Cortex of kidney (tissue), 1 donor: ENCODE results near the gene REEP5.
"Not testable (repeated sequence)": the region's sequence is repeated elsewhere in the genome, so short reads cannot be mapped to it uniquely, and the experiment has no call there.

Experiments used
- DNase-seq: peaks from one replicate; lab custom pipeline; 2025; lab: John Stamatoyannopoulos, UW

Gene REEP5

DNA sequence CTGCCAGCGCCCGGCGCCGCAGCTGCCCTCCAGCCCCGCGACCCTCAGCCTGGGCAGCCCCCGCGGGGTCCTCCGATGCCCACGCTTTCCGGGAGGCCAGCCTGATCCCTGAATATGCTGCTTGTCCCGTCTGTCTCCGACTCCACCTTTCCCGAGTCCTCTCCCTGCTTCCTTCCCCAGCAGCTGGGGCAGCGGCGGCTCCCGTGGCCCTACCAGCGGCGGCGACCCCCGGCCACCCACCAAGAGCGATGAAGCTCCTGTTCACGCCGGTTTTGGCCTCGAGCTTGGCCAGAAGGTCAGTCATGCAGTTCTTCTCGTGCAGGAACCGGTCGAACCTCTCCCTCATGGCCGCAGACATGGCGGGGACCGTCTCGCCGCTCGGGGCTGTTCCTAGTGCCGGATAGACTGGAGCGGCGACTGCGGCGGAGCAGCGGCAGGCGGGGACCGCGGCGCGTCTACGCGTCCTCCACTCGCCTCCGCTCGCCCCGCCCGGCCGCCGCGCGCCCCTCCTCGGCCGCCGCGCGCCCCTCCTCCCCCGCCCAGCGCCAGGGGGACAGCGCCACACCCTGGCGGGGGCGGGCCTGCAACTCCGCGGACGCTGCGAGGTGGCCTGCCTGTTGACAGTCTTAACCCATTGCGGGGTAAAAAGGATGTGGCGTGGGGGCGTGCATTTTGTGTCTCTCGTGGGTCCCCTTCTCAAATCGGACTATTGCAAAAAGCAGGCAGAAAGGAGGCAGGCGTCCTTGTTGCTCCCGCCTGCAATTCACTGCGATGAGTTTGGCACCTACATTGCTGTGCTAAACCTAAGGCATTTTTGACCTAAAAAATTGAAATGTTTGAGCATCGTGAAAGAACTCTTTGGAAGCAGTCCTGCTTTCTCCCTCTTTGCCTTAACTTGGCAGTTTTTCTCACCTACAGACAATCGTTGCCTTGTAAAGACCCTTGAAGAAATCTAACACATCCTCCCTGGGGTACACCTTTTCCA, at the start of gene REEP5:
REEP5 (minus strand) TSS at position 395 of the 985 bp plus-strand sequence; CDS start at position 358, 37 bp downstream.
- DNase-seq, result peak; percentile 46

GRCh38 chr5:112971276-112971675, 49.2 kb upstream of the REEP5 start:
- no peak for DNase-seq

GRCh38 chr5:112968411-112969106, 46.5 kb upstream of the REEP5 start:
- DNase-seq, result no peak

DNA sequence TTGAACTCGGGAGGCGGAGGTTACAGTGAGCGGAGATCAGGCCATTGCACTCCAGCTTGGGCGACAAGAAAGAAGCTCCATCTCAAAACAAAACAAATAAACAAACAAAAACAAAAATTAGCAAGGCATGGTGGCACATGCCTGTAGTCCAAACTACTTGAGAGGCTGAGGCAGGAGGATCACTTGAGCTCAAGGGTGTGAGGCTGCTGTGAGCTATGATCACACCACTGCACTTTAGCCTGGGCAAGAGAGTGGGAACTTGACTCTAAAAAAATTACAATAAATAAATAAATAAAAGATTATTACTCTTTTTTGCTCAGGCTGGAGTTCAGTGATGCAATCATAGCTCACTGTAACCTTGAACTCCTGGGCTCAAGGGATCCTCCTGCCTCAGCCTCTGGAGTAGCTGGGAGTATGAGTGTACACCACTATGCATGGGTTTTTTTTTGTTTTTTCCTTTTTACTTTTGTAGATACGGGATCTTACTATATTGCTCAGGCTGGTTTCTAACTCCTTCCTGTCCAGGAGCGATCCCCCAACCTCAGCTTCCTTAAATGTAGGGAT, 45.6 kb upstream of the REEP5 start:
- DNase-seq, result no peak

GRCh38 chr5:112965733-112966306, 43.8 kb upstream of the REEP5 start:
- no peak for DNase-seq

GRCh38 chr5:112963374-112963733, 41.3 kb upstream of the REEP5 start:
- not testable (repeated sequence) for DNase-seq

DNA sequence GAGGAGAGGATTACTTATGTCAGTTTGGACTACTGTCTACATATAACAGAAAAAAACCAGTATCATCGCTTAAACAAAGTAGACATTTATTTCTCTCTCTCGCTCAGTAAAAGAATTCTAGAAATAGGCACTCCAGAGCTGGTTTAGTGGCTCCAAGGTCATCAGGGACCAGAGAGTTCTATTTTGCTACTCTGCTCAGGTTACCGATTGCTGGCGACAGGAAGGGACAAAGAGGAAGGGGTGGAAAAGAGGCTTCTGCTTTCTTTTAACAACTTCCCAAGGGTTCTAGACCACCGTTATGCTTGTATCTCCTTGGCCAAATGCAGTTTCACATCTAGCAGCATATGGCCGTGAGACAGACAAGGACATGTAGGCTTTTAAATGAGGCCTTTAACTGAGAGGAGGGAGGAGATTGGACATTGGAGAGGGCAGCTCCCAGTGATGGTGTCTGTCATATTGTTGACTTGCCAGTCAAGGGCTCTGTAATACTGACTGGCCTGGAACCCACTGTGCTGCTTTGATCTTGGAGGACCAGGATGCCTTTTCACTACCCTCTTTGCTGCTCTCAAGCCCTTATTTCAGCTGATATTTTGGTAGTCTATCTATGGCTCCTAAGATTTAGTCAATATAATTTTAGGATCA, 39.0 kb upstream of the REEP5 start:
- no peak for DNase-seq

DNA sequence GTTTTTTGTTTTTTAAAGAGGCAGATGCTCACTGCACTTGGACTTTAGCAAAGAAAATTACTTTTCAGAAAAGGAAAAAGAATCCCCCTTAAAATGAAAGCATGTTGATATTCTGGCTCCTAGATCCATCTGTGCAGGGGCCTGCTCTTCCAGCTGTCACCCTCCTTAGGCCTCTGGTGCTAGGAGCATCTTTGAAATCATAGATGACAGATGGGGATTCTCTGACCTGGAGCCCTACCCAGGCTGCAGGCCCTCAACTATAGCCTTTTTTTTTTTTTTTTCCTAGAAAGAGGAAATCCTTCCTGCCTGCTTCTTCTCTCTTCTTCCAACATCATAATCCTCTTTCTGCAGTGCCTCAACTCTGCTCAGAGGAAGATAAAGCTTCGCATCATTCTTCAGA, 38.3 kb upstream of the REEP5 start:
- DNase-seq, result no peak

- not testable (repeated sequence) for DNase-seq
Measured at GRCh38 chr5:112959872-112960271, 37.8 kb upstream of the REEP5 start.

GRCh38 chr5:112958093-112959088, 36.4 kb upstream of the REEP5 start:
- DNase-seq, result no peak

GRCh38 chr5:112957036-112957808, 35.2 kb upstream of the REEP5 start:
- DNase-seq, result no peak

DNA sequence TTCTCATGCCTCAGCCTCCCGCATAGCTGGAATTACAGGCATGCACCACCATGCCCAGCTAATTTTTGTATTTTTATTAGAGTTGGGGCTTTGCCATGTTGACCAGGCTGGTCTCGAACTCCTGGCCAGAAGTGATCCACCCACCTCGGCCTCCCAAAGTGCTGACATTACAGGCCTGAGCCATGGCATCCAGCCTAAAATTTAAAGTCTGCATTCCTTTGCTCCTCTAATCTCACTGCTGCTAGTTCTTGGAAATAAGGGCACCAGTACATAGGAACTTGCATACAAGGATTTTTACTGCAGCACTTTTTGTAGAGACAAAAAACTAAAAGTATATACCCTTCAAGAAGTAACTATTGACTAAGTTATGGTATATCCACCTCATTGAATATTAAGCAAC, 34.6 kb upstream of the REEP5 start:
- DNase-seq, result no peak

GRCh38 chr5:112951124-112951702, 29.2 kb upstream of the REEP5 start:
- DNase-seq, result no peak

- DNase-seq, result no peak
Measured at GRCh38 chr5:112948458-112948857, 26.4 kb upstream of the REEP5 start.

DNA sequence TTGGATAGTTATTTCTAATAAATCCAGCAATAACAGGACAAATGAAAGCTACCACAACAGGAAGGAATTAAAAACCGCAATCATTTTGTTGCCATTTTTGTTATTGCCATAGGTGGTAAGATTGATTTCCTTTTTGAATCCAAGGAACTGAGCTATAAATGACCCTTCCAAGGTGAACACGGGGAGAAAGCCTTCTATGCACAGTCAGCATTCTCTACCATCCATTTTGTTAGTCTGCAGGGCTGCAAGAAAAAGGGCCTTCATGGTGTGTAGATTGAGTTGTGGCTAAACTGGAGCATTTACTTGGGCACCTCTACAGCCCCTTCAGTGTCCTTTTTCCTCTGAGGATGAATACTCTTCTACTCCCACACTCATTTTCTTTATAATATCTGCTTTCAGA, 18.6 kb upstream of the REEP5 start:
- no peak for DNase-seq

DNA sequence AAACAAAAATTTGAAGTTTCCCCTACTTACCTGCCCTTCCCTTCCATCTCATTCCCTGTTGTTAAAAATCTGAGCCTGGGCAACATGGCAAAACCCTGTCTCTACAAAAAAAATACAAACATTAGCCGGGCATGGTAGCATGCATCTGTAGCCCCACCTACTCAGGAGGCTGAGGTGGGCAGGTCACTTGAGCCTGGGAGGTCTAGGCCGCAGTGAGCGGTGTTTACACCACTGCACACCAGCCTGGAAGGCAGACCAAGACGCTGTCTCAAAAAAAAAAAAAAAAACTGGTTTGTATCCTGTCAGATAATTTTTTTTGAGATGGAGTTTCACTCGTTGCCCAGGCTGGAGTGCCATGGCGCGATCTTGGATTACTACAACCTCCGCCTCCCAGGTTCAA, 16.3 kb upstream of the REEP5 start:
- no peak for DNase-seq

DNA sequence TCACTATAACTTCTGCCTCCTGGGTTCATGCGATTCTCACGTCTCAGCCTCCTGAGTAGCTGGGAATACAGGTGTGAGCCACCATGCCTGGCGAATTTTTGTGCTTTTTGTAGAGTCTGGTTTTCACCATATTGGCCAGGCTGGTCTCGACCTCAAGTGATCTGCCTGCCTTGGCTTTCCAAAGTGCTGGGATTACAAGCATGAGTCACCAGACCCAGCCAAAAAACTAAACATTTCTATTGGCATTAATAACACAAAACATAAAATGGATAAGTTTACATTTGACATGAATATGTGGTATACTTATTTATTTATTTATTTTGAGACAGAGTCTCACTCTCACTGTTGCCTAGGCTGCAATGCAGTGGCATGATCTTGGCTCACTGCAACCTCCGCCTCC, 13.6 kb upstream of the REEP5 start:
- DNase-seq, result no peak

DNA sequence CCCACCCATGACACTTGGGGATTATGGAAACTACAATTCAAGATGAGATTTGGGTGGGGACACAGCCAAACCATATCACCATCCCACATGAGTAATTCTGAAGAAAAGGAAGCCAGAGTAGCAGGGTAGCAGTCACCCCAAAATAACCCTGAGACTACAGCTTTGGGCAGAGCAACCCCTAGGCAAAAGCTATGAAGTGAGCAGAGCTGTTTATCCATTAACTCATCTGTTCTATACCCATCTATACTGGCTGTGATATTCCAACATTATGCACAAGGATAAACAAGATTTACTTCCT, 12.3 kb upstream of the REEP5 start:
- DNase-seq, result no peak

- no peak for DNase-seq
Measured at GRCh38 chr5:112933651-112934365, 11.8 kb upstream of the REEP5 start.
